Prostate gland (tissue), 2 donors: ENCODE measurements around the gene TRAF7.

Experiments
- POLR2A ChIP-seq: fragments of 450-650 bp; IDR thresholded peaks from one replicate; pipeline ENCODE4 v1.6.1; 2016; ENCODE audit warnings: antibody characterized with exemption, mild to moderate bottlenecking
- TF ChIP-seq, protein P1 (sequence below), 4 experiments: fragments of 200-600 bp in 2 of 4; fragments of 450-650 bp in 2 of 4; sonication (generic) in 2 of 4; IDR thresholded peaks; 1 replicate in 3 of 4; 2 replicates in 1 of 4; pipeline ENCODE4 v1.5.1; 2016 to 2019; ENCODE audit warnings: antibody characterized with exemption in 4 of 4, mild to moderate bottlenecking in 2 of 4, moderate library complexity in 2 of 4

DNA sequence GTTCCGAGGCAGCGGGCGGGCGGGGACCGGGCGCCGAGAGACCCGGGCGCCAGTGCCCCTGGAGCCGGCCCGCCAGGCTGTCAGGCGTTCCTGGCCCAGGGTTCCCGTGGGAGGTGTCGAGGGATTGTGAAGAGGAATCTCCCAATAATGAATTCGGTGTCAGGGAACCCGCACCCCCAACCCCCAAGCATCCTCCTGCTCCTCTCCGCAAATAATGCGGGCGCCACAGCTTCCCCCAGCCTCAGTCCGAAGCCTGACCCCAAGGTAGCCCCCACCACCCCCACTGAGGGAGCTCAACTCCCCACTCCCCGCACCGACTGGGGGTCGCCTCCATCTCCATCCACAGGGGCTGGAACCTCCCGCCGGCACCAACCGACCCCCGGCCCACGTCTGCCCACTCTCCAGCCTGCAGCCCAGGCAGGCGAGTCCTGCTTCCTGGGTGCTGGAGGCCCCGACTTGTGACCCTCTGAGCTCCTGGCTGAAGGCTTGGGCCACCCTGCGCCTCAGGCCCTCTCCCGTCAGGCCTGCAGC, 41.5 kb downstream of the TRAF7 start:
- TF ChIP-seq, protein P1, sequence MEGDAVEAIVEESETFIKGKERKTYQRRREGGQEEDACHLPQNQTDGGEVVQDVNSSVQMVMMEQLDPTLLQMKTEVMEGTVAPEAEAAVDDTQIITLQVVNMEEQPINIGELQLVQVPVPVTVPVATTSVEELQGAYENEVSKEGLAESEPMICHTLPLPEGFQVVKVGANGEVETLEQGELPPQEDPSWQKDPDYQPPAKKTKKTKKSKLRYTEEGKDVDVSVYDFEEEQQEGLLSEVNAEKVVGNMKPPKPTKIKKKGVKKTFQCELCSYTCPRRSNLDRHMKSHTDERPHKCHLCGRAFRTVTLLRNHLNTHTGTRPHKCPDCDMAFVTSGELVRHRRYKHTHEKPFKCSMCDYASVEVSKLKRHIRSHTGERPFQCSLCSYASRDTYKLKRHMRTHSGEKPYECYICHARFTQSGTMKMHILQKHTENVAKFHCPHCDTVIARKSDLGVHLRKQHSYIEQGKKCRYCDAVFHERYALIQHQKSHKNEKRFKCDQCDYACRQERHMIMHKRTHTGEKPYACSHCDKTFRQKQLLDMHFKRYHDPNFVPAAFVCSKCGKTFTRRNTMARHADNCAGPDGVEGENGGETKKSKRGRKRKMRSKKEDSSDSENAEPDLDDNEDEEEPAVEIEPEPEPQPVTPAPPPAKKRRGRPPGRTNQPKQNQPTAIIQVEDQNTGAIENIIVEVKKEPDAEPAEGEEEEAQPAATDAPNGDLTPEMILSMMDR (IDR thresholded peaks at IDR 0.05) = no peak
- no peak for TF ChIP-seq POLR2A
